ENCODE measurements around the gene PCP4.

- TF ChIP-seq CTCF (IDR thresholded peaks at IDR 0.05) (no peak), POLR2A (IDR thresholded peaks at IDR 0.05) (no peak), POLR2AphosphoS5 (IDR thresholded peaks at IDR 0.05) (no peak), EP300 (IDR thresholded peaks at IDR 0.05) (no peak)
Observed at GRCh38 chr21:39904457-39904856, 37.2 kb downstream of the PCP4 start.
